HG03103 (cell line): Measurements from ENCODE around the gene EIPR1.

Source experiments
- ATAC-seq: cut with Tn5 transposase; IDR thresholded peaks from one replicate; pipeline ENCODE4 v1.9.1; 2021; ENCODE audit warnings: low read depth; ENCODE audit not compliant: unreplicated experiment

Gene EIPR1

GRCh38 chr2:3142210-3142609 is 235.4 kb downstream of the EIPR1 start:
- no peak for ATAC-seq

DNA sequence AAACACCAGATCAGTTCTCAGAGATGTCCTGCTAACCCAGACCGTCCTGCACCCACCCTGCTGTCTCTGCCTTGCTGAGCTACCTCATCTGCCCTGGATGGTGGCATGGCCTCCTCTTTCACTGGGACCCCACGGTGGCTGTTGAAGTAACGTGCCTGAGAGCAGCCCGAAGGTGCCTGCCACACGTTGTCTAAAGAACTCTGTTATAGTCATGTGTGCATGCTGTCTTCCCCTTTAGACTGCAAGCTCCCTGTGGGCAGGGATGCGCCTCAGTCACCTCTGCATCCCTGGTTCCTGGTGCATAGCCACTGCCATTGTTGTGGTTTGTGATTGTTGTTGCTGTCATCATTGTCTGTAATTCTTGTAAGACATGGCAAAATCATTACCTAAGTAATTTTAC is 235.9 kb downstream of the EIPR1 start:
- no peak for ATAC-seq

DNA sequence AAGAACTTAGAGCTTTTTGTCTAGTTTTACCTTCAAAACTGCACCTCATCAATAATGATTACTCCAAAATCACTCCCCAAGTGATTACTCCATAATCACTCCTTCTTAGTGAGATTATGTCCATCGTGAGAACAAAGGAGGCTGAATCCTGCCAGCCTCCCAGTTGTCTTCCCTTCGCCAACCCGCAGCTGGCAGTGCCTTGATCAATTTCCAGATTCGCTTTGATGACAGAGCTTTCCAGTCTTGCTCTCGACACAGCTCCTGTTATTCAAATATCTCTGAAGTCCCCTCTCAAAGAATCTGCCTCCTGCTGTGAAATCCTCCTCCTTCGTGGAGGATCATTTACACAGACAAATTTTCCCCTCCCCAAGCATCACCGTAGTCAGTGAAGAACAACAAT is 237.7 kb downstream of the EIPR1 start:
- no peak for ATAC-seq
